ENCODE data around the gene AP3B2.

- no peak for TF ChIP-seq JUN (IDR thresholded peaks at IDR 0.05; ENCODE audit: borderline replicate concordance, insufficient read depth, insufficient read length, low read depth)
- no peak for TF ChIP-seq CTCF (IDR thresholded peaks at IDR 0.05; ENCODE audit: extremely low read depth in 1 of 2, insufficient read depth in 1 of 2, low read depth in 1 of 2, low read length in 2 of 2)
- peak; percentile 13 for TF ChIP-seq EZH2 (IDR thresholded peaks at IDR 0.05; ENCODE audit: borderline replicate concordance, low read depth, low read length, severe bottlenecking)
- no peak for TF ChIP-seq POLR2A (IDR thresholded peaks at IDR 0.05; ENCODE audit: low read depth, low read length)
- TF ChIP-seq MAX (IDR thresholded peaks at IDR 0.05; ENCODE audit: insufficient read depth, insufficient read length), result no peak
- no peak for TF ChIP-seq POLR2AphosphoS5 (IDR thresholded peaks at IDR 0.05; ENCODE audit: insufficient read depth, low read depth, low read length)
- no peak for TF ChIP-seq FOS (IDR thresholded peaks at IDR 0.05; ENCODE audit: borderline replicate concordance, insufficient read depth, low read length)
These were observed 62.4 kb downstream of the AP3B2 start, which contains the start of gene CPEB1 for GRCh38 chr15:82647045-82647834.
